Tibial artery (tissue), 4 donors: ENCODE results near the gene NLGN2.

Experiments used
- DNase-seq, 2 donors: peaks; one replicate each; pipeline ENCODE4 v3.0.0-alpha.2; 2019
- H3K27ac ChIP-seq, 2 donors: fragments of 200-600 bp; sonication (generic) in 1 of 2; 1 replicate in 1 of 2; 2 replicates in 1 of 2; pipeline ENCODE4 v1.5.1; 2018 to 2019; ENCODE audit warnings: mild to moderate bottlenecking in 1 of 2
- H3K27me3 ChIP-seq, 2 donors: fragments of 200-600 bp; sonication (generic) in 1 of 2; one replicate each; pipeline versions ENCODE4 v1.5.1 to v1.6.0; 2016 to 2019
- H3K36me3 ChIP-seq, 3 donors: fragments of 200-600 bp; sonication (generic) in 2 of 3; one replicate each; pipeline ENCODE4 v1.5.1; 2016 to 2019; ENCODE audit warnings: mild to moderate bottlenecking in 2 of 3
- H3K4me1 ChIP-seq, 4 donors: fragments of 200-600 bp; sonication (generic) in 2 of 4; 1 replicate in 3 of 4; 2 replicates in 1 of 4; pipeline ENCODE4 v1.5.1; 2016 to 2019
- H3K4me3 ChIP-seq, 2 donors: fragments of 200-600 bp; sonication (generic) in 1 of 2; 1 replicate in 1 of 2; 2 replicates in 1 of 2; pipeline ENCODE4 v1.5.1; 2018 to 2019; ENCODE audit warnings: mild to moderate bottlenecking in 2 of 2
- H3K9me3 ChIP-seq, 3 donors: fragments of 200-600 bp; sonication (generic) in 1 of 3; one replicate each; pipeline ENCODE4 v1.5.1; 2016 to 2019
- CTCF ChIP-seq, 2 experiments: fragments of 200-600 bp in 1 of 2; fragments of 450-650 bp in 1 of 2; IDR thresholded peaks; one replicate each; pipeline ENCODE4 v1.5.1; 2017 to 2019; ENCODE audit warnings: antibody characterized with exemption in 2 of 2, mild to moderate bottlenecking in 1 of 2, moderate library complexity in 1 of 2
- intact Hi-C: fragments of 100-400 bp; cut with DNase I; formaldehyde crosslinking; loops from one replicate; pipeline ENCODE4 v1.15.0; 2023; ENCODE audit warnings: low total_unique reads

Gene NLGN2

GRCh38 chr17:7428557-7428956 lies 20.9 kb downstream of the NLGN2 start, which contains the start of gene SPEM3:
TSS of gene SPEM3 (plus strand) at chr17:7428857. CDS start at chr17:7428903, 46 bp downstream.
- Histone ChIP-seq H3K27me3 (no peaks in the 10 kb centered on the region), H3K4me1 (no peaks in the 10 kb centered on the region), H3K9me3 (no peaks in the 10 kb centered on the region), H3K27ac (no peak within 1 kb of the TSS), H3K4me3 (no peak within 1 kb of the TSS), H3K36me3 (no peaks in the 10 kb centered on the region)
- DNase-seq: no peak
- TF ChIP-seq CTCF (IDR thresholded peaks at IDR 0.05): no peak
- intact Hi-C loops: no loop called here

- no peaks in the 10 kb centered on the region for H3K9me3 ChIP-seq
- no peak for DNase-seq
- H3K27me3 ChIP-seq: no peaks in the 10 kb centered on the region
- peaks cover 0 to 1% (median under 1%) of the 10 kb centered on the region in 4 donors for H3K4me1 ChIP-seq
- TF ChIP-seq CTCF (IDR thresholded peaks at IDR 0.05): no peak
- no peak overlapping the region for H3K4me3 ChIP-seq
- H3K27ac ChIP-seq: no peak overlapping the region
- no peaks in the 10 kb centered on the region for H3K36me3 ChIP-seq
- intact Hi-C loops: no loop called here
Measured at GRCh38 chr17:7429722-7430121, 22.1 kb downstream of the NLGN2 start.

- Histone ChIP-seq H3K4me3 (no peak overlapping the region), H3K36me3 (no peaks in the 10 kb centered on the region), H3K4me1 (peaks cover 0 to 13% (median 11%) of the 10 kb centered on the region in 4 donors), H3K9me3 (no peaks in the 10 kb centered on the region), H3K27ac (no peak overlapping the region), H3K27me3 (no peaks in the 10 kb centered on the region)
- no peak for TF ChIP-seq CTCF (IDR thresholded peaks at IDR 0.05)
- DNase-seq: no peak
- intact Hi-C loops: no loop called here
Measured at GRCh38 chr17:7431231-7431630, 23.6 kb downstream of the NLGN2 start.

- H3K4me1 ChIP-seq: peaks cover 0 to 22% (median 21%) of the 10 kb centered on the region in 4 donors
- H3K4me3 ChIP-seq: no peak overlapping the region
- H3K36me3 ChIP-seq: no peaks in the 10 kb centered on the region
- no peak for TF ChIP-seq CTCF (IDR thresholded peaks at IDR 0.05)
- intact Hi-C loops: no loop called here
- no peak for DNase-seq
- H3K9me3 ChIP-seq: no peaks in the 10 kb centered on the region
- peaks cover 0 to 1% of the 10 kb centered on the region in 2 donors for H3K27me3 ChIP-seq
- no peak overlapping the region for H3K27ac ChIP-seq
Measured at GRCh38 chr17:7432296-7432695, 24.7 kb downstream of the NLGN2 start.

- peak overlapping the region; percentile 59 to 65 for H3K27ac ChIP-seq
- TF ChIP-seq CTCF (IDR thresholded peaks at IDR 0.05): no peak
- no peak for DNase-seq
- H3K4me1 ChIP-seq: peaks cover 0 to 56% (median 47%) of the 10 kb centered on the region in 4 donors
- no peaks in the 10 kb centered on the region for H3K36me3 ChIP-seq
- H3K4me3 ChIP-seq: peak overlapping the region; percentile 55 to 71
- no peaks in the 10 kb centered on the region for H3K9me3 ChIP-seq
- intact Hi-C loops: loop anchor here (5.0 kb wide), 3 partner anchors 41 to 126 kb away; partner anchors contain the start of genes KCTD11, SENP3 and ZBTB4
- H3K27me3 ChIP-seq: peaks cover 3 to 36% of the 10 kb centered on the region in 2 donors
Measured at GRCh38 chr17:7435676-7436555, 28.3 kb downstream of the NLGN2 start.
